ENCODE measurements around the gene PTPRN2. TPM values are rescaled to one million over a fixed set of nuclear protein-coding genes. Genes with fewer than 3 reads are reported as not detected.

PTPRN2 gene
- total RNA-seq, 2 experiments from 2014 or later = 4.7 to 4.8 TPM

DNA sequence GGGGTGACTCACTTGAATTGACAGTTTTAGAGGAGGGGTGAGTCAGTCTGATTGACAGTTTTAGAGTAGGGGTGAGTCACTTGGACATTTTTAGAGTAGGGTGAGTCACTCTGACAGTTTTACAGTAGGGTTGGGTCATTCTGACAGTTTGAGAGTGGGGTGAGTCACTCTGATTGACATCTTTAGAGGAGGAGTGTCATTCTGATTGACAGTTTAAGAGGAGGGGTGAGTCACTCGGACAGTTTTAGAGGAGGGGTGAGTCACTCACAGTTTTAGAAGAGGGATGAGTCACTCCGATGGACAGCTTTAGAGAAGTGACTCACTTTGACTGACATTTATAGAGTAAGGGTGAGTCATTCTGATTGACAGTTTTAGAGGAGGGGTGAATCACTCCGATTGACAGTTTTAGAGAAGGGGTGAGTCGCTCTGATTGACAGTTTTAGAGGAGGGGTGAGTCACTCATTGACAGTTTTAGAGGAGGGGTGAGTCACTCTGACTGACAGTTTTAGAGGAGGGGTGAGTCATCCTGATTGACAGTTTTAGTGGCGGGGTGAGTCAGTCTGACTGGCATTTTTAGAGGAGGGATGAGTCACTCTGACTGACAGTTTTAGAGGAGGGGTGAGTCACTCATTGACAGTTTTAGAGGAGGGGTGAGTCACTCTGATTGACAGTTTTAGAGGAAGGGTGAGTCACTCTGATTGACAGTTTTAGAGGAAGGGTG, 655.0 kb downstream of the PTPRN2 start:
- peaks cover 8% of the 10 kb centered on the region for H3K36me3 Mint-ChIP-seq (ENCODE audit: low read depth)
- H3K27ac Mint-ChIP-seq = peak overlapping the region; percentile 57
- no peaks in the 10 kb centered on the region for H3K27me3 Mint-ChIP-seq
- H3K4me1 Mint-ChIP-seq = no peaks in the 10 kb centered on the region
- H3K9me3 Mint-ChIP-seq = peaks cover 51% of the 10 kb centered on the region
- DNase-seq = no peak
- ChIA-PET CTCF (no interaction called here), POLR2A (no interaction called here)
- no peak overlapping the region for H3K4me3 Mint-ChIP-seq

DNA sequence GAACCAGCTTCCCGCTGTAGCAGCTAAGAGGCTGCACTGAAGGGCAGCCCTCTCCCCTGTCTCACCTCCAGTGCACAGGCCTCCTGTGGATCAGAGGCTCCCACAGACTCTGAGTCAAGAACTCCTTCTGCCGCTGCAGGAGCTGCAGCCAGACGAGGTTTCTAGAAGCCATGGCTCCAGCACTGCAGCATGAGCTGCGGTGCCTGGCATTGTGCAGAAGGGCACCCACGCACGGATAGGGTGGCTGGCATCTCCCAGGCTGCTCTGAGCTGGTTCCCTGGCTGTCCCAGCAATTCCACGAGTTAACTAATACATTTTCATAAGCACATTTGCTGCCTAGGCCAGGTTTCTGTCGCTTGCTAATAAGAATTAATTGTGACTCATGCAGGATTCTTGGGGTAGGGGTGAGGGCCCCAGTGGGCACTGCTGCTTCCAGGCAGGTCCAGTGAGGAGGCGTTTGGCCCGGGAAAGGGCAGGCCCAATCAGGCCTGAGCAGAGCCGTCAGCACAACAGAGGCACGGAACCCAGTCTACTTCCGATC, 656.6 kb downstream of the PTPRN2 start:
- no peak overlapping the region for H3K27ac Mint-ChIP-seq
- H3K4me3 Mint-ChIP-seq = no peak overlapping the region
- peaks cover 41% of the 10 kb centered on the region for H3K9me3 Mint-ChIP-seq
- H3K4me1 Mint-ChIP-seq = peaks cover 3% of the 10 kb centered on the region
- no peaks in the 10 kb centered on the region for H3K27me3 Mint-ChIP-seq
- CTCF ChIA-PET = no interaction called here
- POLR2A ChIA-PET = no interaction called here
- peaks cover 8% of the 10 kb centered on the region for H3K36me3 Mint-ChIP-seq (ENCODE audit: low read depth)
- no peak for DNase-seq

DNA sequence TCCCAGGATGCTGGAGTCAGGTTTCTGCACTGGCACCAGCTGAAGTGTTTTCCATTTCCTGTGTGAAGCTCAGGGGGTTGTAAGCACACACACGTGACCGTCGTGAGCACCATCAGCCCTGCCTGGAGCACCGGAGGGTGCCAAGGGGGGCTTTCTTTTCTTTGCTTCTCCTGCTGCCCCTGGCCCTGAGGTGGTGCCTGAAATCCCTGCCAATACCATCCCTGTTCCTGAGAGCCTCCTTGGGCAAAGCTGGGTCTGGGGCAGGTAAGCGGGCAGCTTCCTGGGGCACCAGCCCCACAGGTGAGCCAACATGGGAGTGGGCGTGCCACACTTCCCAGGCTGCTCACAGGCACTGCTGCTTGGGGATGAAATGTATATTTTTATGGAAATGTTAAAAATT, 657.2 kb downstream of the PTPRN2 start:
- POLR2A ChIA-PET = no interaction called here
- DNase-seq = no peak
- H3K27ac Mint-ChIP-seq = no peak overlapping the region
- H3K4me3 Mint-ChIP-seq = no peak overlapping the region
- H3K27me3 Mint-ChIP-seq = no peaks in the 10 kb centered on the region
- CTCF ChIA-PET = no interaction called here
- H3K36me3 Mint-ChIP-seq (ENCODE audit: low read depth) = peaks cover 8% of the 10 kb centered on the region
- H3K4me1 Mint-ChIP-seq = peaks cover 4% of the 10 kb centered on the region
- H3K9me3 Mint-ChIP-seq = peaks cover 38% of the 10 kb centered on the region

DNA sequence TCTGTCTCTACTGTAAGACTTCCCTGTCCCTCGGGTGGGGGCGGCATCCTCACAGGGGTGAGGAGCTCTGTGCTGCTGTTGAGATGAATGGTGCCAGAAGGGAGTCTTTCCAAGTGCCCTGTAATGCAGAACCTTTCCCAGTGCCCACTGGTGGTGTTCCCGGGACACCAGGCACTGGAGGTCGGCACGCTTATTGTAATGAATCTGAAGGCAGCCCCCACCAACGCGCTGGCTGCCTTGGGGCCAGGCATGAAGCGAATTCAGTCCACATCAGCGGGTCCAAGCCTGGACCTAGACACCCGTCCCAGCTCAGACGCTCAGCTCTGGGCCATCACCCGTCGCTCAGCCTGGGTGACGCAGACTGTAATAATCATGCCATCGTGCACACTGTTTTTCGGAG, 658.0 kb downstream of the PTPRN2 start:
- Mint-ChIP-seq H3K36me3 (ENCODE audit: low read depth) (peaks cover 5% of the 10 kb centered on the region), H3K27me3 (no peaks in the 10 kb centered on the region), H3K9me3 (peaks cover 34% of the 10 kb centered on the region), H3K4me1 (peaks cover 4% of the 10 kb centered on the region), H3K27ac (no peak overlapping the region), H3K4me3 (no peak overlapping the region)
- CTCF ChIA-PET = no interaction called here
- no peak for DNase-seq
- POLR2A ChIA-PET = no interaction called here

DNA sequence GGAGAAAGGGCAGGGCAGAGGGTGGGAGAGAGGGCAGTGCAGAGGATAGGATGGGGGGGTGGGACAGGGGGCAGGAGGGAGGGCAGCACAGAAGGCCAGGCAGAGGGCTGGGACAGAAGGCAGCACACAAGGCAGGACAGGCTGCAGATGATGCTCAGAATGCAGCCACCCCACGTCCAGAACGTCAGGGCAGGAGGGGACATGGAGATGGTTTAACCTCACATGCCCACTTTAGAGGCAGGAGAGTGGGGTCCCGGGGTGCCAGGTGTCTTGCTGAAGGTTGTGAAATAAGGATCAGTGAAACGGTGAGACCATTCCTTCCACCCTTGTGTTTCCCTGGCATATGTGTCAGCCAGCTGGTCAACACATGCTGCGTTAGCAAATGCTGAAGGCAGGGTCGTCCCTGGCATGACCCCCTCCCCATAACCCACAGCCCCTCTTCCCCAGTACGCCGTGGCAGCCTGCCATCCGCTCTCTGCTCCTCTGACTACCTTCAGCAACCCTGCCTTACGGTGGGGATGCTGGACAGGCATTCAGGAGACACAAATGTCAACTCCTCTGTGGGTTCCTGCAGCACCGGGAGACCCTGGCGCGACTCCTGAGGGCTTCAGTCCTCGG, 658.7 kb downstream of the PTPRN2 start:
- Mint-ChIP-seq H3K36me3 (ENCODE audit: low read depth) (peaks cover 5% of the 10 kb centered on the region), H3K4me3 (no peak overlapping the region), H3K27ac (no peak overlapping the region), H3K4me1 (peaks cover 4% of the 10 kb centered on the region), H3K27me3 (no peaks in the 10 kb centered on the region), H3K9me3 (peaks cover 27% of the 10 kb centered on the region)
- POLR2A ChIA-PET = no interaction called here
- no peak for DNase-seq
- CTCF ChIA-PET = no interaction called here

DNA sequence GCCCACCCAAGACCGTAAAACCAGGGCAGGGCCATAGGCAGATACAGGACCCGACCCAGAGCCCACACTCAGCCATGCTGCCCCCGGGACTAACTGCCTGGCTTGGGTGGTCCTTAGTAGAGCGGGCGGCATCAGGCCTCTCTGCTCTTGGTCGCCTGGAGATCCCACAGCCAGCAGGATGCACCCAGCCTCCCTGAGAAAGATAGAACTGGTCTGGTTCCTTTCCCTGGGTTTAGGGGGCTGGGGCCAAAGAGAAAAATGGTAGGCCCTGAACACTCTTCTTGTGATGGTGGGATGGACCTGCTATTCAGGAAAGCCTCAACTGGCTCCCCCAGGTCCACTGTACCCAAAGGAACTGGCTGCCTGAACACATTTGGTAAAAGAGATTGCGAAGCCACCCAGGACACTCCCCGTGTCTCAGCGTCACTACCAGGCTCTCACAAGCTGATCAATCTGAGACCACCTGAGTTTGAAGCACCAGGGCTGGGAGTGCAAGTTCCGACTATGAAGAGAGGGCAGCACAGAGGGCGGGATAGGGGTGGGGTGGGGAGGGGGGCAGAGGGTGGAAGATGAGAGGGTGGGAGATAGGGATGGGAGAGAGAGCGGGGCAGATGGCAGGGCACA, 659.3 kb downstream of the PTPRN2 start:
- peaks cover 5% of the 10 kb centered on the region for H3K36me3 Mint-ChIP-seq (ENCODE audit: low read depth)
- no peak overlapping the region for H3K4me3 Mint-ChIP-seq
- DNase-seq = no peak
- CTCF ChIA-PET = no interaction called here
- H3K27ac Mint-ChIP-seq = no peak overlapping the region
- no peaks in the 10 kb centered on the region for H3K27me3 Mint-ChIP-seq
- POLR2A ChIA-PET = no interaction called here
- peaks cover 4% of the 10 kb centered on the region for H3K4me1 Mint-ChIP-seq
- H3K9me3 Mint-ChIP-seq = peaks cover 24% of the 10 kb centered on the region

DNA sequence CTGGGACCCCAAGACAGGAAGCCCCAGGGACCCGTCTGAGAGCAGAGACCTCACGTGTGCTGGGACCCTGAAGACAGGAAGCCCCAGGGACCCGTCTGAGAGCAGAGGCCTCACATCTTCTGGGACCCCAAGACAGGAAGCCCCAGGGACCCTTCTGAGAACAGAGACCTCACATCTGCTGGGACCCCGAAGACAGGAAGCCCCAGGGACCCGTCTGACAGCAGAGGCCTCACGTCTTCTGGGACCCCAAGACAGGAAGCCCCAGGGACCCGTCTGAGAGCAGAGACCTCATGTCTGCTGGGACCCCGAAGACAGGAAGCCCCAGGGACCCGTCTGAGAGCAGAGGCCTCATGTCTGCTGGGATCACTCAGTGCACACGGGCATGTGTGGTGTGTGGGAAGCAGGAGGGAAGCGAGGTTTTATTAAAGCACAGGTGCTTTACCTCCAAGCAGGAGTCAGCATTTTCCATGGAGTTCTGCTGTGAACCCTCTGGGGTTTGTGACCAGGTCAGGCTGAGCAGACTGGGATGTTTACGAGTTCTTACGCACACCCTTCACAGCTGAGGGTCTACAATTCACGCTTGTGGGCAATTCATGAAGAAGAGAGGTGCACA, 660.2 kb downstream of the PTPRN2 start:
- Mint-ChIP-seq H3K4me3 (no peak overlapping the region), H3K27ac (no peak overlapping the region), H3K9me3 (peaks cover 19% of the 10 kb centered on the region), H3K4me1 (peaks cover 4% of the 10 kb centered on the region), H3K36me3 (ENCODE audit: low read depth) (peaks cover 5% of the 10 kb centered on the region), H3K27me3 (no peaks in the 10 kb centered on the region)
- no peak for DNase-seq
- POLR2A ChIA-PET = no interaction called here
- CTCF ChIA-PET = no interaction called here

DNA sequence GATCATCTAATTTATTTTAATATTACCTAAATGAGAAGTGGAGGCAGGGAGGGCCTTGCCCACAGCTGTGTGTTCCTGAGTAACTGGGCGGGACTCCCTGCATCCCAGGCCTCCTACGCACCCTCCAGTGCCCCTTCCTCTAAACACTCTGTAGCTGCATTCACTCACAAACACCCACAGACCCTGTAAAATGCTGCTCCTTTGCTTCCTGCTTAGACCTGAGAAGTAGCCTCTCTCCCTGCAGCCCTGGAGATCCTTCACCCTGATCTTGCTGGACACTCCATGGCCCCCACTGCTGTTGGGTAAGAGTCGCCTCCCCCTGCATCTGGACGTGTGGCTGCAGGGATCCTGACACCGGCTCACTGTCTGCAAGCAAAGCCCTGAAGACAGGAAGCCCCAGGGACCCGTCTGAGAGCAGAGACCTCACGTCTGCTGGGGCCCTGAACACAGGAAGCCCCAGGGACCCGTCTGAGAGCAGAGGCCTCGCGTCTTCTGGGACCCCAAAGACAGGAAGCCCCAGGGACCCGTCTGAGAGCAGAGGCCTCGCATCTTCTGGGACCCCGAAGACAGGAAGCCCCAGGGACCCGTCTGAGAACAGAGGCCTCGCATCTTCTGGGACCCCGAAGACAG, 661.0 kb downstream of the PTPRN2 start:
- Mint-ChIP-seq H3K36me3 (ENCODE audit: low read depth) (no peaks in the 10 kb centered on the region), H3K4me3 (no peak overlapping the region), H3K27ac (no peak overlapping the region), H3K9me3 (peaks cover 12% of the 10 kb centered on the region), H3K27me3 (no peaks in the 10 kb centered on the region), H3K4me1 (peaks cover 4% of the 10 kb centered on the region)
- no peak for DNase-seq
- ChIA-PET POLR2A (no interaction called here), CTCF (no interaction called here)

DNA sequence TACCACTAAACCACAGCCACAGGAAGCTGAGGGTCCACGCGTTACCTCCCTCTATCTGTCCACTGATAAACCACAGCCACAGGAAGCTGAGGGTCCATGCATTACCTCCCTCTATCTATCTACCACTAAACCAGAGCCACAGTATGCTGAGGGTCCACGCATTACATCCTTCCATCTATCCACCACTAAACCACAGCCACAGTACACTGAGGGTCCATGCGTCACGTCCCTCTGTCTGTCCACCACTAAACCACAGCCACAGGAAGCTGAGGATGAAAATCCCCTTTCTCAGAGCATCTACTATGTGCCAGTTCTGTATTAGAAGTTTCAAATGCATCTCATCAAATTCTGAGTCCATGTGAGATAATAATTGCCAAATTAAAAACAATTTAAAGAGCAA, 661.5 kb downstream of the PTPRN2 start:
- ChIA-PET CTCF (no interaction called here), POLR2A (no interaction called here)
- H3K36me3 Mint-ChIP-seq (ENCODE audit: low read depth) = no peaks in the 10 kb centered on the region
- peaks cover 4% of the 10 kb centered on the region for H3K4me1 Mint-ChIP-seq
- DNase-seq = no peak
- H3K9me3 Mint-ChIP-seq = peaks cover 7% of the 10 kb centered on the region
- no peaks in the 10 kb centered on the region for H3K27me3 Mint-ChIP-seq
- no peak overlapping the region for H3K4me3 Mint-ChIP-seq
- no peak overlapping the region for H3K27ac Mint-ChIP-seq

DNA sequence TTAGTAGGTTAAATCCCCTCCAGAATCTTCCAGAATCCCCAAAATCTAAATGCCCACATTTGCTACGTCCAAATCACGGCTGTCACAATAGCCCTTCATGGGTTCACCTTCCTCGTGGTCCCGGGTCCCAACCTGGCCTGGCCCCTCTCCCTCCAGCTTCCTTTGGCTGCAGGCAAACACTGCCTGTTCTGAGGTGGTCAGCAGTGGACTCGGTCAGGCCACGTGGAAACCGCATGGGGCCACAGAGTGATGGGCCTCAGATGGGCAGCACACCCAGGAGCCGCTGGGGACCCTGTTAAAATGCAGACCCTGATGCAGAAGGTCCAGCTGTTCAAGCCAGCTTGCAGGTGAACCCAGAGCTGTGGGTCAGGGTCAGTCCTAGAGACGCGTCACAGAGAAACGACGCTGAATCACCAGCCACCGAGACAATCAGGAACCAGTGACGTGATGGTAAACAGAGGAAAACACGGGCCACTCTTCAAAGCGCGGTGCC, 662.2 kb downstream of the PTPRN2 start:
- Mint-ChIP-seq H3K9me3 (peaks cover 7% of the 10 kb centered on the region), H3K36me3 (ENCODE audit: low read depth) (no peaks in the 10 kb centered on the region), H3K27ac (no peak overlapping the region), H3K4me3 (no peak overlapping the region), H3K4me1 (peaks cover 4% of the 10 kb centered on the region), H3K27me3 (no peaks in the 10 kb centered on the region)
- ChIA-PET CTCF (no interaction called here), POLR2A (no interaction called here)
- no peak for DNase-seq

DNA sequence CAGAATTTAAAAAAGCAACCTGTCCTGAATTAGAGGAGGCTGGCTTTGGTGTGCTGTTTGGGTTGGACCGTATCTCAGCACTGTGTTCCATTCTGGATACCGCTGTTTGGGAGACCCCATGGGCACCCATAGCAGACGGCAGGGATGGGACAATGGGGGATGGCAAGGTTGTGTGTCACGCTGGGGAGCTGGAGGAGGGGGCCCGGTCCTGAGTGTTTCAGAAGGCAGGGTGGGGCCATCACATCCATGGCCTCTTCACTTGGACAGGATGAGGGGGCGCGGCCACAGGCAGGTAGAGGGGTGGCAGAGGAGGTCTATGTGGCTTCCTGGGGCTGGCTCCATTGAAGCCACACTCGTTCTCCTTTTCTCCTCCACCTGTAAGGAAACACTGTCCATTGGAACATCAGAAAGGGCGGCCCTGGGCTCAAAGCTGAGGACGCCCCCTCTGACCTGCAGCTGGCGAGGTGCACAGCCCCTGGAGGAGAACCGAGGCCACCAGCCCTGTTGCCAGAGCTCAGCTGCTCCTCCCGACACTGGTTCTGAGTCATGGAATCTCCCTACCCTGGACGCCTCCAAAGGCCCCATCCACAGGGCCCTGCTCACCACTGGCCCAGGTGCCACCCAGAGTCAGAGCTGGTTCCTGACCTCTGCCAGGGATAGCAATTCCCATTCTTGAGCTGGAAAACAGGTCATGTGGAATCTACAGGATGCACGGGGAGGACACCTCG, 663.6 kb downstream of the PTPRN2 start:
- Mint-ChIP-seq H3K27ac (no peak overlapping the region), H3K4me1 (peaks cover 4% of the 10 kb centered on the region), H3K4me3 (no peak overlapping the region), H3K9me3 (peaks cover 3% of the 10 kb centered on the region), H3K36me3 (ENCODE audit: low read depth) (no peaks in the 10 kb centered on the region), H3K27me3 (no peaks in the 10 kb centered on the region)
- no peak for DNase-seq
- ChIA-PET CTCF (no interaction called here), POLR2A (no interaction called here)

DNA sequence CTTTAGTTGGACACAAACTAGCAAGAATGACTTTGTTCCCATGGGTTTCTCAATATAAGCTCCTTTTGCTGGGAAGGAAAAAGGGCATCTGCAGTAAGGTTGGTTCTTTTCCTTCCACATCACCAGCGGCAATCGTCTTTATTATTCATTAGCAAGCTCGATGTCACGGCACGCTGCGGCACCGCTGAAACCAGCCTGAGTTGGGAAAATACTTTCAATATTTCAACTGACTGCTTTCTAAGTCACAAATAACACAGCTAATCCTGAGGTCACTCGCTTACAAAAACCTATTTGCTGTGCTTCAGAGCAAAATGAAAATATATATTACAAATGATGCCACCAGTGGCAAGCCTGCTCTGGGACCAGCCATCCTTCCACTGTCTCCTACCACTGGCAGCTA, 665.0 kb downstream of the PTPRN2 start:
- no peak overlapping the region for H3K27ac Mint-ChIP-seq
- peaks cover 4% of the 10 kb centered on the region for H3K4me1 Mint-ChIP-seq
- CTCF ChIA-PET = no interaction called here
- H3K36me3 Mint-ChIP-seq (ENCODE audit: low read depth) = no peaks in the 10 kb centered on the region
- no peaks in the 10 kb centered on the region for H3K27me3 Mint-ChIP-seq
- no peak overlapping the region for H3K4me3 Mint-ChIP-seq
- DNase-seq = no peak
- POLR2A ChIA-PET = no interaction called here
- H3K9me3 Mint-ChIP-seq = no peaks in the 10 kb centered on the region
